ENCODE measurements around the gene COL8A1.

Gene COL8A1

DNA sequence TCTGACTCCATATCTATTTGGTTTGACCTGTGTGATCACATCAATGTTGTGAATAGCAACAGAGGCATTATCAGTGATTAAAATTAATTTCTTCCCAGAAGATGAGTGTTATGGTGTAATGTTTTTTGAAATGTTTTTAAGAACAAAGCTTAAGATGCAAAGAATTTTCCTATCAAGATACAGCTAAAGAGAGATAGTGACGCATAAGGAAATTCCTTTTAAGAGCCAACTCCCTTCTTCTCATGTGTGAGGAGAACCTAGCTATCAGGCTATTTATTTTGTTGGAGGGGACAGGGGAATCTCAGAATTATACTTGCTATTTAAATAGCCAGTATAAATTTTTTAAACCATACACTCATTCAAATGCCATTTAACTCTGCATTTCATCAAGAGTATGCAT lies 71.3 kb downstream of the COL8A1 start:
- no peaks in the 10 kb centered on the region for H3K4me1 ChIP-seq
- H3K79me2 ChIP-seq = no peaks in the 10 kb centered on the region
- H3K36me3 ChIP-seq (ENCODE audit: control insufficient read depth, insufficient read depth, low read length) = no peaks in the 10 kb centered on the region
- no peak overlapping the region for H3K9ac ChIP-seq
- H3K27ac ChIP-seq = no peak overlapping the region
- no peak overlapping the region for H3K4me2 ChIP-seq (ENCODE audit: low read length)
- H3K27me3 ChIP-seq (ENCODE audit: control insufficient read depth, insufficient read depth, low read length) = no peaks in the 10 kb centered on the region
- no peak overlapping the region for H3K4me3 ChIP-seq (ENCODE audit: low read depth, low read length)
- TF ChIP-seq, protein P1, sequence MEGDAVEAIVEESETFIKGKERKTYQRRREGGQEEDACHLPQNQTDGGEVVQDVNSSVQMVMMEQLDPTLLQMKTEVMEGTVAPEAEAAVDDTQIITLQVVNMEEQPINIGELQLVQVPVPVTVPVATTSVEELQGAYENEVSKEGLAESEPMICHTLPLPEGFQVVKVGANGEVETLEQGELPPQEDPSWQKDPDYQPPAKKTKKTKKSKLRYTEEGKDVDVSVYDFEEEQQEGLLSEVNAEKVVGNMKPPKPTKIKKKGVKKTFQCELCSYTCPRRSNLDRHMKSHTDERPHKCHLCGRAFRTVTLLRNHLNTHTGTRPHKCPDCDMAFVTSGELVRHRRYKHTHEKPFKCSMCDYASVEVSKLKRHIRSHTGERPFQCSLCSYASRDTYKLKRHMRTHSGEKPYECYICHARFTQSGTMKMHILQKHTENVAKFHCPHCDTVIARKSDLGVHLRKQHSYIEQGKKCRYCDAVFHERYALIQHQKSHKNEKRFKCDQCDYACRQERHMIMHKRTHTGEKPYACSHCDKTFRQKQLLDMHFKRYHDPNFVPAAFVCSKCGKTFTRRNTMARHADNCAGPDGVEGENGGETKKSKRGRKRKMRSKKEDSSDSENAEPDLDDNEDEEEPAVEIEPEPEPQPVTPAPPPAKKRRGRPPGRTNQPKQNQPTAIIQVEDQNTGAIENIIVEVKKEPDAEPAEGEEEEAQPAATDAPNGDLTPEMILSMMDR (IDR thresholded peaks at IDR 0.05) = no peak
- H2AFZ ChIP-seq = no peak overlapping the region
- no peaks in the 10 kb centered on the region for H3K9me3 ChIP-seq (ENCODE audit: control insufficient read depth, low read length)

DNA sequence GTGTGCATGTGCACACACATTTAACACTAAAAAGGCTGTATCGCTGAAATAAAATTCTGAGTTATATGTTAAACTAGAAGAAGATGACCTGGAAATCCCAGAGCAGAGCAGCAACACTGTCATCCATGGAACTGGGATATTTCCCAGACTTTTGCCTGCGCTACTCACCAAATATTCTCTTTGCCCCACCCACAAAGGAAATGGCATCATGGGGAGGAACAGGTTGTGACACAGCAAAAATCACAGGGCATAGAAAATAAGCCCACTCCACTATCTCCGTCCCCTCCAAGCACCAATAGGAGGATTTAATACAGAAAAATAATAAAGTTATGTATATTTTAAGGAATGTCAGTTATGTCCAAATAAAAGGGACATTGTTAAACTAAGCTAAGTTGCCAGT lies 71.7 kb downstream of the COL8A1 start:
- no peak overlapping the region for H3K4me2 ChIP-seq (ENCODE audit: low read length)
- TF ChIP-seq, protein P1 (IDR thresholded peaks at IDR 0.05) = no peak
- H3K9ac ChIP-seq = no peak overlapping the region
- no peaks in the 10 kb centered on the region for H3K36me3 ChIP-seq (ENCODE audit: control insufficient read depth, insufficient read depth, low read length)
- H3K27me3 ChIP-seq (ENCODE audit: control insufficient read depth, insufficient read depth, low read length) = no peaks in the 10 kb centered on the region
- no peaks in the 10 kb centered on the region for H3K79me2 ChIP-seq
- H3K4me1 ChIP-seq = no peaks in the 10 kb centered on the region
- no peak overlapping the region for H3K27ac ChIP-seq
- no peaks in the 10 kb centered on the region for H3K9me3 ChIP-seq (ENCODE audit: control insufficient read depth, low read length)
- no peak overlapping the region for H3K4me3 ChIP-seq (ENCODE audit: low read depth, low read length)
- H2AFZ ChIP-seq = no peak overlapping the region

DNA sequence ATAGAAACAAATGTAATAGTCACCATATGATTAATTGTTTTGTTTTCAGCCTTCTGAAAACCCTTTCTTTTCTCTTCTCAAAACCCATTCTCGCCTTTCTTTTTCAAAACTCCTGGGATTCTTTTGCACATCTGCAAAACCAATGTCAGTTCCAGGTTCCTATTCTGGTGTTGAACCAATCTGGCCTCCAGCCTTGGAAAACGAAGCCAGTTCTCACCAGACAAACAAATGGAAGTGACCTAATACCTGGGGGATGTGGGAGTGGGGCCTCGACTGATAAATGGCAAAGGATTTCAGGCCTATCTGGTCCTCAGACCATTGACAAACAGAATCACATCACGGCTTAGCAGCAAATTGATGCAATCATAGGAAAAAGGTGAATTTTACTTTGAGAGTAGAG lies 73.0 kb downstream of the COL8A1 start:
- Histone ChIP-seq H3K4me2 (ENCODE audit: low read length) (no peak overlapping the region), H3K79me2 (no peaks in the 10 kb centered on the region), H3K4me3 (ENCODE audit: low read depth, low read length) (no peak overlapping the region), H3K4me1 (no peaks in the 10 kb centered on the region), H3K27ac (no peak overlapping the region), H2AFZ (no peak overlapping the region), H3K27me3 (ENCODE audit: control insufficient read depth, insufficient read depth, low read length) (no peaks in the 10 kb centered on the region), H3K9ac (no peak overlapping the region), H3K9me3 (ENCODE audit: control insufficient read depth, low read length) (no peaks in the 10 kb centered on the region), H3K36me3 (ENCODE audit: control insufficient read depth, insufficient read depth, low read length) (no peaks in the 10 kb centered on the region)
- TF ChIP-seq, protein P1 (IDR thresholded peaks at IDR 0.05) = no peak

DNA sequence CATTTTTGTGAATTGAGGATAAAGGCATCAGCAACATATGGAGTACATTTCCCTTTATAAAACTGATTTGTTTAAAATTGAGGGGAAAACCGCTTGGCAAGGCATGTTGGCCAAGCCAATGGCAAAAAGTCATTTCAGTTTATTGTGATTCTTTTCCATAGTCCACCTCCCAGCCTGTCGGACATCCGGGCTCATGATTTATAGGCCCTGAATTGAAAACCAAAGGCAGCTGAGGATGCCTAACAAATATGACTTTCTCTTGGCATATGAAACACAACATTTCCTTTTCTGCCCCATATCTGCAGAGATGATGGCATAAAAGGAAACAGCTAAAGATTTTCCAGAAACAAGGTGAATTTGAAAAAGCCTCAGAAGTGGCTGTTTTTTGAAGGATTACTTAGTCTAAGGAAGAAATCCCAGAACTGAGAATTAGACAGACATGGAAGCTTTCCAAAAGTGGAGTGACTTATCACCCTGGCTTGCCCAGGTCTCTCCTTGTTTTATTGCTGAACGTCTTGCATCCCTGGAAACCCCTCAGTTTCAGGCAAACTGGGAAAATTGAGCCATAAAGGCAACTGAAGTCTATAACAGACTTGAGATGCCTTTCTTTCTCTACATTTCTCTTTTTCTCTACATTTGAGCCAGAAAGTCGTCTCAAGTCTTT lies 74.0 kb downstream of the COL8A1 start:
- Histone ChIP-seq H3K79me2 (no peaks in the 10 kb centered on the region), H3K9me3 (ENCODE audit: control insufficient read depth, low read length) (no peaks in the 10 kb centered on the region), H2AFZ (no peak overlapping the region), H3K36me3 (ENCODE audit: control insufficient read depth, insufficient read depth, low read length) (no peaks in the 10 kb centered on the region), H3K4me2 (ENCODE audit: low read length) (no peak overlapping the region), H3K4me3 (ENCODE audit: low read depth, low read length) (no peak overlapping the region), H3K4me1 (no peaks in the 10 kb centered on the region), H3K27me3 (ENCODE audit: control insufficient read depth, insufficient read depth, low read length) (no peaks in the 10 kb centered on the region), H3K9ac (no peak overlapping the region), H3K27ac (no peak overlapping the region)
- TF ChIP-seq, protein P1 (IDR thresholded peaks at IDR 0.05) = no peak

DNA sequence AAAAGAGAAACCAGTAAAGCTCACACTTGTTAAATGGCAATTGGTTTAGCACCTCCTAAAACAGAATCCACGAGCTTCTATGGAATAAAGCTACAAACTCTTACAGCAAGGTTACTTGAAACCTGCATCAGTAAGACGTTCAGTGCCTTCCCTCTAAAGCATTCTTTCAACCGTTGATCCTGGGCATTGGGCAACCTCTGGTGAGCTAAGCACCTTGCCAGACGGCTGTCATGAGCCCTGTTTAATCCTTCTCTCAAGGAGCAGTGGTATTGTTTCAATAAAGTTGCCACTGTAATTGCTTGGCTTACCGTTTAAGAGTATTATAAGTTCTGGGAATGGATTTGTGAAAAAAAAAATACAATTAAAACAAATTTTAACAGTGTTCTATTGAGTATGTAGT lies 75.0 kb downstream of the COL8A1 start:
- TF ChIP-seq, protein P1 (IDR thresholded peaks at IDR 0.05) = no peak
- Histone ChIP-seq H3K36me3 (ENCODE audit: control insufficient read depth, insufficient read depth, low read length) (no peaks in the 10 kb centered on the region), H3K27me3 (ENCODE audit: control insufficient read depth, insufficient read depth, low read length) (no peaks in the 10 kb centered on the region), H3K9me3 (ENCODE audit: control insufficient read depth, low read length) (no peaks in the 10 kb centered on the region), H3K9ac (no peak overlapping the region), H3K4me1 (no peaks in the 10 kb centered on the region), H2AFZ (no peak overlapping the region), H3K4me2 (ENCODE audit: low read length) (no peak overlapping the region), H3K79me2 (no peaks in the 10 kb centered on the region), H3K4me3 (ENCODE audit: low read depth, low read length) (no peak overlapping the region), H3K27ac (no peak overlapping the region)

All from parathyroid adenoma (tissue), 2 donors.